Measurements from ENCODE around the gene CDC42BPB.

The CDC42BPB gene

DNA sequence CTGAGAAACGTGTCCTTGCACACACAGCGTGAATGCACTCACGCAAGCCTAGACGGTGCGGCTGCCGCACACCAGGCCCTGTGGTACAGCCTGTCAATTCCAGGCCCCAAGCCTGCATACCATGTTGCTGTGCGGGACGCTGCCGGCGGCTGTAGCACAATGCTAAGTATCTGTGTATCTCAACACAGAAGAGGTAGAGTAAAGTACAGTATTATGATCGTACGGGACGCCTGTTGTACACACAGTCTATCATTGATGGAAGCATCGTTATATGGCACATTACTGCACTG, 89.9 kb downstream of the CDC42BPB start:
- Histone ChIP-seq H3K4me3 (ENCODE audit: low read depth, low read length) (no peak overlapping the region), H3K36me3 (peaks cover 84% of the 10 kb centered on the region)

DNA sequence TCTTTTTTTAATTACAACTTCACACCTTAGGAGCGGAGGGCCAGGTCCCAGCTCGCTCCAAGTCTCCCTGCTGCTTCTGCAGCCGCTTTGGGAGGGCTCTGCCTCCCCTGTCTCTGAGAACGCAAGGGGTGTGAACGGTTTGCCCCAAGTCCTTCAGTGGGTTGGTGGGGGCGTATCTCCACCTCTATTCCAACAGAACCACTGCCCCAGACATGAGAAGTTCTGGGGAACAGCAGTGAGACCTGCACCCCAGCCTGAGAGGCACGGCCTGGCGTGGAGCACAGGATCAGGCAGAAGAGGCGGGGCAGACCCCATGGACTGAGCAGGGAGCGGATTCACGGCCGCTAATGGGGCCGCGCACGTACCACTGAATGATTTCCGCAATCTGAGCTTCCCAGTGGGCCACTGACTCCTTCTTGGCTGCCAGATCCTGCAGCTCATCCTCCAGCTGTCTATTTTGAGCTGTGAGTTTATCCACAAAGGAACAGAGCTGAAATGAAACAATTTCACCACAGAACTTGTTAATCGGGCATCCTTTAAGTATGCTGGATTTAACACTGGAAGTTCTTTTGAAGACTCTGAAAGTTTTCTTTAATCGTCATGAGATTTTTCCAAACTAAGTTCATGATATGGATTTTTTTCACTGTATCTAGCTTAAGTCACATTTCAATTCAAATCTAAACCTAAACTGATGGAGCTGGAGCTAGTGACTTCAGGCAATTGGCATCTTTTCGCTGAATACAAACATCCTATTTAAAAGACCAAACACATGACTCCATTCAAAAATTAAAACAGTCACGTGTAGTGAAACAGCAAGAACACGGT, 90.5 kb downstream of the CDC42BPB start:
- H3K9me3 ChIP-seq: no peaks in the 10 kb centered on the region
- TF ChIP-seq, protein P1, sequence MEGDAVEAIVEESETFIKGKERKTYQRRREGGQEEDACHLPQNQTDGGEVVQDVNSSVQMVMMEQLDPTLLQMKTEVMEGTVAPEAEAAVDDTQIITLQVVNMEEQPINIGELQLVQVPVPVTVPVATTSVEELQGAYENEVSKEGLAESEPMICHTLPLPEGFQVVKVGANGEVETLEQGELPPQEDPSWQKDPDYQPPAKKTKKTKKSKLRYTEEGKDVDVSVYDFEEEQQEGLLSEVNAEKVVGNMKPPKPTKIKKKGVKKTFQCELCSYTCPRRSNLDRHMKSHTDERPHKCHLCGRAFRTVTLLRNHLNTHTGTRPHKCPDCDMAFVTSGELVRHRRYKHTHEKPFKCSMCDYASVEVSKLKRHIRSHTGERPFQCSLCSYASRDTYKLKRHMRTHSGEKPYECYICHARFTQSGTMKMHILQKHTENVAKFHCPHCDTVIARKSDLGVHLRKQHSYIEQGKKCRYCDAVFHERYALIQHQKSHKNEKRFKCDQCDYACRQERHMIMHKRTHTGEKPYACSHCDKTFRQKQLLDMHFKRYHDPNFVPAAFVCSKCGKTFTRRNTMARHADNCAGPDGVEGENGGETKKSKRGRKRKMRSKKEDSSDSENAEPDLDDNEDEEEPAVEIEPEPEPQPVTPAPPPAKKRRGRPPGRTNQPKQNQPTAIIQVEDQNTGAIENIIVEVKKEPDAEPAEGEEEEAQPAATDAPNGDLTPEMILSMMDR (IDR thresholded peaks at IDR 0.05; ENCODE audit: low read depth, low read length): no peak
- H3K27me3 ChIP-seq: no peaks in the 10 kb centered on the region
- peaks cover 85% of the 10 kb centered on the region for H3K36me3 ChIP-seq
- H3K4me1 ChIP-seq: no peaks in the 10 kb centered on the region
- no peak for DNase-seq
- H3K4me3 ChIP-seq (ENCODE audit: low read depth, low read length): no peak overlapping the region

More for the DNA sequence above, 89.9 kb downstream of the CDC42BPB start:
- TF ChIP-seq, protein P1 (IDR thresholded peaks at IDR 0.05; ENCODE audit: low read depth, low read length): no peak
- no peak for DNase-seq
- Histone ChIP-seq H3K9me3 (no peaks in the 10 kb centered on the region), H3K4me1 (no peaks in the 10 kb centered on the region), H3K27me3 (no peaks in the 10 kb centered on the region)

DNA sequence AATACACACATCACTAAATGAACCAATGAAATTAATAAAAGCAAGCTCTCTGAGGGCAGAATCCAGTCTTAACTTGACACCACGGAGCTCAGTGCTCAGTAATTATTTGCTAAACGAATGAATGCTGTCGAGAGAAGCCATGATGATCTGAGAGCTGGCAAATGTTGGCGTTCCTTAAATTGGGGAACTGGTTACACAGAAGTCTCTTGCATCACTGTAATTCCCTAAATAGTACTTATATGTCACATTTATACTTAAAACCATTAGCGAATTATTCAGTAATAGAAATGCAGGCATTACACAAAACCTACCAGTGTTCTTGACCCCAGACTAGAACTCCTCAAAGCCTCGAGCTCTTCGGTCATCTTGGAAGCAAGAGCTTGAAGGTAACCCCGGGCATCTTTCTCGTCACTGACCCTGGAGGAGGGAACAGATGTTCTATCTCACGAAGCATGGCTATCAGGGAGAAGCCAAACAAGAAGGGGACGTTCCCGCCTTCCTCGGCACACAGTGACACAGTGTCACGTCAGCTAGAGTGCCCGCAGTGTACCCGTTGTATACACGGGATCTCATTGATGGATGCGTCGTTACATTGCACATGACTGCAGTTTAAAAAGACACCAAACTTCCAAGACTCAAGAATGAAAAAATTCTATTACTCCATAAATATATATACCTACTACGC, 91.2 kb downstream of the CDC42BPB start:
- H3K36me3 ChIP-seq: peaks cover 84% of the 10 kb centered on the region
- TF ChIP-seq, protein P1 (IDR thresholded peaks at IDR 0.05; ENCODE audit: low read depth, low read length): no peak

DNA sequence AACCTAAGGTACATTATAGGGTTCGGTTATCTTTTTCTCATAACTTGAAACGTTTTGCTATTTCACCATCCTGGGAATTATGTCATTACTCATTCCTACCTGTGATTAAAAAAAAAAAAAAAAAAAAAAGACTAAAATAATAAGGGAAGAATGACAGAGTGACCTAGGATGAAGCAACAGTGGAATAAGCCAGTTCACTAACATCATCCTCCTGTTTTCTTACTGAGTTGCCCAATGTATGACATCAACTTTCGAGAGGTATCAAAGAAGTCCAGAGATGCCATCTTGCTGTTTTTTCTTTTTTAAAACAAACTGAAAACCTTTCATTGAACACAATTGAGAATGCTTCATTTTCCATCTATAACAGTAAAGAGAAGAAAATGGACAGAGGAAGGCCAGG, 92.1 kb downstream of the CDC42BPB start:
- H3K4me3 ChIP-seq (ENCODE audit: low read depth, low read length): no peak overlapping the region
- no peaks in the 10 kb centered on the region for H3K4me1 ChIP-seq
- no peaks in the 10 kb centered on the region for H3K27me3 ChIP-seq
- H3K9me3 ChIP-seq: no peaks in the 10 kb centered on the region
- H3K36me3 ChIP-seq: peaks cover 86% of the 10 kb centered on the region
- TF ChIP-seq, protein P1 (IDR thresholded peaks at IDR 0.05; ENCODE audit: low read depth, low read length): no peak
- no peak for DNase-seq

More for the DNA sequence above, 91.2 kb downstream of the CDC42BPB start:
- H3K27me3 ChIP-seq: no peaks in the 10 kb centered on the region
- no peak overlapping the region for H3K4me3 ChIP-seq (ENCODE audit: low read depth, low read length)
- no peak for DNase-seq
- no peaks in the 10 kb centered on the region for H3K4me1 ChIP-seq
- no peaks in the 10 kb centered on the region for H3K9me3 ChIP-seq

DNA sequence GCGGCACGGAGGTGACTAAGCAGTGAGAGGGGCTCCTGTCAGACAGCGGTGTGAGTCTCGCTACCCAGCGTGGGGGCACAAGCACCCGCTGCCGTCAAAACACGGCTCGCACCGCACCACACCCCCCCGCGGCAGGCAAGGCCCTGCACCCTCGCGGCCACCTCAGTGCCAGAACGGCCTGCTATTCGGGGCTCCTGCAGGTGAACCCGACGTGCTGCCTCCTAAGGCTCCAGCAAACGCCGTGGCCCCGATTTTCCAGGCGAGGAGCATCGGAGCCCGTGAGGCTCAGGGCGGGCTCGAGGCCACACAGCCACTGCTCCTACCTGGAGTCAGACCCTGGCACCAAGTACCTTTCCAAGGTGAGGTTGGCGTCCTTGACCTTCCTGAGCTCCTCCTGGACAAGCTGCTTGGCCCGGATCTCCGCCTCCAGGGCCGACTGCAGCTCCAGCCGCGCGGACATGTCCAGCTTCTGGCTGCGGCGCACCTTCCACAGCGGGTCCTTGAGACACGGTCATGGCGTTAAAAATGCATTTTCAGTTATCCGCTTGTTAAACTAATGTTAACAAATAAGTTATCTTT, 93.1 kb downstream of the CDC42BPB start:
- no peak for DNase-seq
- TF ChIP-seq, protein P1 (IDR thresholded peaks at IDR 0.05; ENCODE audit: low read depth, low read length): no peak
- H3K9me3 ChIP-seq: no peaks in the 10 kb centered on the region
- H3K36me3 ChIP-seq: peaks cover 81% of the 10 kb centered on the region
- H3K4me3 ChIP-seq (ENCODE audit: low read depth, low read length): no peak overlapping the region
- H3K4me1 ChIP-seq: no peaks in the 10 kb centered on the region
- H3K27me3 ChIP-seq: no peaks in the 10 kb centered on the region
